WI38 (cell line): ENCODE data around the gene GRHL3.

Experiments used
- H3K4me3 ChIP-seq: 2 replicates; pipeline ENCODE4 v1.5.1; 2011; ENCODE audit warnings: low read depth, mild to moderate bottlenecking, control low read depth, low read length
- CTCF ChIP-seq: IDR thresholded peaks from 2 replicates; pipeline ENCODE4 v1.5.1; 2012; ENCODE audit warnings: low read depth, mild to moderate bottlenecking, control low read depth, low read length

The GRHL3 gene

GRCh38 chr1:24366707-24367106 lies 47.5 kb downstream of the GRHL3 start:
- no peak for TF ChIP-seq CTCF
- H3K4me3 ChIP-seq: no peak overlapping the region

GRCh38 chr1:24369199-24369598 lies 50.0 kb downstream of the GRHL3 start:
- TF ChIP-seq CTCF: no peak
- H3K4me3 ChIP-seq: no peak overlapping the region

- no peak overlapping the region for H3K4me3 ChIP-seq
- no peak for TF ChIP-seq CTCF
These were observed 50.6 kb downstream of the GRHL3 start for GRCh38 chr1:24369801-24370200.

GRCh38 chr1:24373044-24373443 lies 53.9 kb downstream of the GRHL3 start:
- TF ChIP-seq CTCF: no peak
- no peak overlapping the region for H3K4me3 ChIP-seq

GRCh38 chr1:24373710-24374109 lies 54.6 kb downstream of the GRHL3 start:
- no peak overlapping the region for H3K4me3 ChIP-seq
- no peak for TF ChIP-seq CTCF

GRCh38 chr1:24374891-24375786 lies 56.0 kb downstream of the GRHL3 start:
- H3K4me3 ChIP-seq: no peak overlapping the region
- TF ChIP-seq CTCF: no peak

GRCh38 chr1:24379733-24380315 lies 60.7 kb downstream of the GRHL3 start:
- TF ChIP-seq CTCF: no peak

More at GRCh38 chr1:24379733-24380315, 60.7 kb downstream of the GRHL3 start:
- no peak overlapping the region for H3K4me3 ChIP-seq
